ENCODE results near the gene THAP10. TPM values are rescaled to one million over a fixed set of nuclear protein-coding genes. Genes with fewer than 3 reads are reported as not detected.

The THAP10 gene
- total and polyA plus RNA-seq, 2 donors (not counting 1 experiment from before 2014, with no cell fraction given), result 0.07 to 0.37 TPM

GRCh38 chr15:70867911-70868467 is 24.2 kb downstream of the THAP10 start:
- no peaks in the 10 kb centered on the region for H3K9me3 Mint-ChIP-seq (ENCODE audit: insufficient read depth)
- POLR2A ChIA-PET, result no interaction called here
- WGBS (ENCODE audit: insufficient coverage), result 100% methylated on average over 1 of the region's 6 CpGs
- no peaks in the 10 kb centered on the region for H3K27me3 Mint-ChIP-seq
- Histone ChIP-seq H3K27ac (ENCODE audit: low read length in 2 of 2) (no peak overlapping the region), H3K9me3 (ENCODE audit: control extremely low read depth in 1 of 3, control insufficient read depth in 2 of 3, insufficient read depth in 1 of 3, low read length in 2 of 3) (peaks cover 0 to 3% (median 0%) of the 10 kb centered on the region in 3 donors), H3K4me2 (replicated peaks; ENCODE audit: low read depth, low read length, poor library complexity, severe bottlenecking) (no peak overlapping the region), H4K20me1 (ENCODE audit: control insufficient read depth, insufficient read depth, low read length, poor library complexity, severe bottlenecking) (no peaks in the 10 kb centered on the region), H2AFZ (ENCODE audit: insufficient read depth, low read depth, low read length, poor library complexity, severe bottlenecking) (no peak overlapping the region), H3K9ac (ENCODE audit: low read length) (no peak overlapping the region), H3K4me1 (ENCODE audit: control insufficient read depth in 2 of 2, insufficient read depth in 2 of 2, low read length in 2 of 2) (no peaks in the 10 kb centered on the region), H3K79me2 (ENCODE audit: control insufficient read depth, insufficient read depth, low read length) (no peaks in the 10 kb centered on the region), H3K27me3 (replicated peaks in 1 of 4; ENCODE audit: control extremely low read depth in 1 of 4, control insufficient read depth in 3 of 4, insufficient read depth in 4 of 4, low read length in 3 of 4) (peaks cover 0 to 3% (median 0%) of the 10 kb centered on the region in 4 experiments), H3K36me3 (replicated peaks in 1 of 2; ENCODE audit: control extremely low read depth in 1 of 2, control insufficient read depth in 1 of 2, extremely low read depth in 1 of 2, insufficient read depth in 2 of 2, low read length in 1 of 2) (no peaks in the 10 kb centered on the region), H3K4me3 (ENCODE audit: control extremely low read depth in 1 of 5, extremely low read depth in 1 of 5, insufficient read depth in 1 of 5, low read depth in 2 of 5, low read length in 4 of 5) (no peak overlapping the region)
- TF ChIP-seq EZH2 (IDR thresholded peaks at IDR 0.05; ENCODE audit: borderline replicate concordance, insufficient read depth, low read depth, low read length, poor library complexity, severe bottlenecking), result no peak
- TF ChIP-seq CTCF (IDR thresholded peaks at IDR 0.05), result no peak
- H3K27ac Mint-ChIP-seq, result no peak overlapping the region
- intact Hi-C loops (cut with micrococcal nuclease), result no loop called here
- no peak for ATAC-seq (ENCODE audit: low read depth)
- H3K4me3 Mint-ChIP-seq, result no peak overlapping the region
- DNase-seq, result no peak
- CTCF ChIA-PET, result no interaction called here
- no peaks in the 10 kb centered on the region for H3K4me1 Mint-ChIP-seq

- intact Hi-C loops (cut with micrococcal nuclease), result no loop called here
- CTCF ChIA-PET, result no interaction called here
- no peak for TF ChIP-seq EZH2 (IDR thresholded peaks at IDR 0.05; ENCODE audit: borderline replicate concordance, insufficient read depth, low read depth, low read length, poor library complexity, severe bottlenecking)
- H3K9me3 Mint-ChIP-seq (ENCODE audit: insufficient read depth), result no peaks in the 10 kb centered on the region
- H3K4me1 Mint-ChIP-seq, result no peaks in the 10 kb centered on the region
- H3K27me3 ChIP-seq (replicated peaks in 1 of 4; ENCODE audit: control extremely low read depth in 1 of 4, control insufficient read depth in 3 of 4, insufficient read depth in 4 of 4, low read length in 3 of 4), result peaks cover 0 to 3% (median 0%) of the 10 kb centered on the region in 4 experiments
- H4K20me1 ChIP-seq (ENCODE audit: control insufficient read depth, insufficient read depth, low read length, poor library complexity, severe bottlenecking), result no peaks in the 10 kb centered on the region
- H3K4me3 Mint-ChIP-seq, result no peak overlapping the region
- no peak overlapping the region for H3K9ac ChIP-seq (ENCODE audit: low read length)
- no peak overlapping the region for H3K27ac ChIP-seq (ENCODE audit: low read length in 2 of 2)
- no peaks in the 10 kb centered on the region for H3K36me3 ChIP-seq (replicated peaks in 1 of 2; ENCODE audit: control extremely low read depth in 1 of 2, control insufficient read depth in 1 of 2, extremely low read depth in 1 of 2, insufficient read depth in 2 of 2, low read length in 1 of 2)
- no peak for ATAC-seq (ENCODE audit: low read depth)
- H2AFZ ChIP-seq (ENCODE audit: insufficient read depth, low read depth, low read length, poor library complexity, severe bottlenecking), result no peak overlapping the region
- H3K27ac Mint-ChIP-seq, result no peak overlapping the region
- no peak overlapping the region for H3K4me2 ChIP-seq (replicated peaks; ENCODE audit: low read depth, low read length, poor library complexity, severe bottlenecking)
- H3K4me1 ChIP-seq (ENCODE audit: control insufficient read depth in 2 of 2, insufficient read depth in 2 of 2, low read length in 2 of 2), result no peaks in the 10 kb centered on the region
- no peaks in the 10 kb centered on the region for H3K27me3 Mint-ChIP-seq
- H3K79me2 ChIP-seq (ENCODE audit: control insufficient read depth, insufficient read depth, low read length), result no peaks in the 10 kb centered on the region
- POLR2A ChIA-PET, result no interaction called here
- DNase-seq, result no peak
- H3K4me3 ChIP-seq (ENCODE audit: control extremely low read depth in 1 of 5, extremely low read depth in 1 of 5, insufficient read depth in 1 of 5, low read depth in 2 of 5, low read length in 4 of 5), result no peak overlapping the region
- peaks cover 0 to 2% (median 0%) of the 10 kb centered on the region in 3 donors for H3K9me3 ChIP-seq (ENCODE audit: control extremely low read depth in 1 of 3, control insufficient read depth in 2 of 3, insufficient read depth in 1 of 3, low read length in 2 of 3)
- WGBS (ENCODE audit: insufficient coverage), result no CpG with 5 or more reads among the region's 5 CpGs
Observed at GRCh38 chr15:70866982-70867641, 25.1 kb downstream of the THAP10 start.

Measured in B cell (primary cell).